Measurements from ENCODE around the gene LCK. TPM values are rescaled to one million over a fixed set of nuclear protein-coding genes. Genes with fewer than 3 reads are reported as not detected.
"Not testable (repeated sequence)": the region's sequence is repeated elsewhere in the genome, so short reads cannot be mapped to it uniquely, and the experiment has no call there.

Gene LCK
- total and polyA plus RNA-seq, 2 experiments from 2014 or later, result 33.2 to 86.6 TPM

GRCh38 chr1:32276032-32276782, 25.1 kb downstream of the LCK start:
- Mint-ChIP-seq H3K36me3 (ENCODE audit: low read depth) (peaks cover 42% of the 10 kb centered on the region), H3K4me1 (peaks cover 39% of the 10 kb centered on the region), H3K27me3 (ENCODE audit: insufficient read depth, low read depth, poor library complexity) (peaks cover 11% of the 10 kb centered on the region), H3K27ac (no peak overlapping the region), H3K9me3 (no peaks in the 10 kb centered on the region), H3K4me3 (peak overlapping the region; percentile 48; the same call in 1 of the 3 replicates)
- Histone ChIP-seq H3K27me3 (ENCODE audit: insufficient read depth) (0 out of 2 replicates have a peak, but pooled peaks cover 5% of the 10 kb centered on the region), H3K36me3 (ENCODE audit: insufficient read depth) (peaks cover 6% of the 10 kb centered on the region; the same call in 1 of the 2 replicates), H3K27ac (ENCODE audit: low read depth) (no peak overlapping the region), H3F3A (replicated peaks; ENCODE audit: low read depth) (peaks cover 16% of the 10 kb centered on the region), H3K79me2 (replicated peaks; ENCODE audit: insufficient read depth) (no peaks in the 10 kb centered on the region; the same call in 1 of the 2 replicates), H4K20me1 (replicated peaks; ENCODE audit: insufficient read depth) (no peaks in the 10 kb centered on the region), H3K9me2 (ENCODE audit: insufficient read depth) (0 out of 2 replicates have a peak, but pooled peaks cover 3% of the 10 kb centered on the region), H3K4me2 (peak overlapping the region; percentile 93; the same call in 1 of the 2 replicates), H2AFZ (no peak overlapping the region), H3K4me1 (ENCODE audit: insufficient read depth) (peaks cover 26% of the 10 kb centered on the region), H3K4me3 (peak overlapping the region; percentile 65)
- ATAC-seq (no peak), DNase-seq (ENCODE audit: low spot score) (no peak)
- TF ChIP-seq POLR2AphosphoS5 (IDR thresholded peaks at IDR 0.05; ENCODE audit: low read depth), result no peak
- TF ChIP-seq ZNF331 (CRISPR knock-in tag; IDR thresholded peaks at IDR 0.05; ENCODE audit: low read depth), result no peak
- TF ChIP-seq EZH2 (IDR thresholded peaks at IDR 0.05; ENCODE audit: low read depth, unreplicated experiment), result no peak
- TF ChIP-seq JUNB (IDR thresholded peaks at IDR 0.05; ENCODE audit: unreplicated experiment), result no peak
- no peak for TF ChIP-seq ZNF114 (CRISPR knock-in tag; IDR thresholded peaks at IDR 0.05)

- H3K9me3 Mint-ChIP-seq; H2AFZ ChIP-seq; H3F3A ChIP-seq (replicated peaks; ENCODE audit: low read depth); DNase-seq (ENCODE audit: low spot score); H3K9me2 ChIP-seq (ENCODE audit: insufficient read depth); H3K36me3 ChIP-seq (ENCODE audit: insufficient read depth); H3K4me3 Mint-ChIP-seq; H4K20me1 ChIP-seq (replicated peaks; ENCODE audit: insufficient read depth); H3K4me2 ChIP-seq; H3K27ac Mint-ChIP-seq; H3K27me3 ChIP-seq (ENCODE audit: insufficient read depth); H3K27ac ChIP-seq (ENCODE audit: low read depth); H3K4me3 ChIP-seq; H3K79me2 ChIP-seq (replicated peaks; ENCODE audit: insufficient read depth); H3K27me3 Mint-ChIP-seq (ENCODE audit: insufficient read depth, low read depth, poor library complexity); ATAC-seq; H3K4me1 ChIP-seq (ENCODE audit: insufficient read depth); H3K4me1 Mint-ChIP-seq: not testable (repeated sequence)
- peaks cover 41% of the 10 kb centered on the region for H3K36me3 Mint-ChIP-seq (ENCODE audit: low read depth)
Observed at GRCh38 chr1:32284777-32285176, 33.7 kb downstream of the LCK start.

- no peak for ATAC-seq
- DNase-seq (ENCODE audit: low spot score), result no peak
- Histone ChIP-seq H3K4me3 (no peak overlapping the region), H3F3A (replicated peaks; ENCODE audit: low read depth) (no peaks in the 10 kb centered on the region), H3K27me3 (ENCODE audit: insufficient read depth) (no peaks in the 10 kb centered on the region), H3K36me3 (ENCODE audit: insufficient read depth) (peaks cover 2% of the 10 kb centered on the region; the same call in 1 of the 2 replicates), H3K27ac (ENCODE audit: low read depth) (no peak overlapping the region), H3K9me2 (ENCODE audit: insufficient read depth) (no peaks in the 10 kb centered on the region), H2AFZ (no peak overlapping the region), H3K4me1 (ENCODE audit: insufficient read depth) (no peaks in the 10 kb centered on the region), H3K4me2 (no peak overlapping the region), H3K79me2 (replicated peaks; ENCODE audit: insufficient read depth) (no peaks in the 10 kb centered on the region), H4K20me1 (replicated peaks; ENCODE audit: insufficient read depth) (no peaks in the 10 kb centered on the region)
- H3K27me3 Mint-ChIP-seq (ENCODE audit: insufficient read depth, low read depth, poor library complexity), result peaks cover 7% of the 10 kb centered on the region
- no peak overlapping the region for H3K27ac Mint-ChIP-seq
- H3K36me3 Mint-ChIP-seq (ENCODE audit: low read depth), result peaks cover 33% of the 10 kb centered on the region
- H3K9me3 Mint-ChIP-seq, result no peaks in the 10 kb centered on the region
- H3K4me3 Mint-ChIP-seq, result no peak overlapping the region
- peaks cover 3% of the 10 kb centered on the region; the same call in 2 of the 3 replicates for H3K4me1 Mint-ChIP-seq
- TF ChIP-seq NANOG (IDR thresholded peaks at IDR 0.05; ENCODE audit: borderline replicate concordance) (no peak), CTCF (conservative IDR thresholded peaks at IDR 0.05; ENCODE audit: low read depth in 2 of 2) (no peak), REST (IDR thresholded peaks at IDR 0.05; ENCODE audit: unreplicated experiment) (no peak), JUNB (IDR thresholded peaks at IDR 0.05; ENCODE audit: unreplicated experiment) (no peak), ZNF114 (CRISPR knock-in tag; IDR thresholded peaks at IDR 0.05) (no peak), CREB1 (CRISPR knock-in tag; IDR thresholded peaks at IDR 0.05; ENCODE audit: low read depth) (no peak)
Observed at GRCh38 chr1:32285658-32286057, 34.6 kb downstream of the LCK start.

Measured in GM23338 (cell line).